GM23338 (cell line): ENCODE results near the gene SORBS1. TPM values are rescaled to one million over a fixed set of nuclear protein-coding genes. Genes with fewer than 3 reads are reported as not detected.
A peak's percentile ranks its signal among the peaks of the same experiment; 100 is the strongest.

Experiments used
- ATAC-seq: fragments of 200-7000 bp; cut with Tn5 transposase; 3 replicates; pipeline ENCODE4 v1.9.1; 2020
- DNase-seq: peaks from one replicate; pipeline ENCODE4 v3.0.0-alpha.2; 2015; ENCODE audit warnings: low spot score
- H2AFZ ChIP-seq: fragments of 200-600 bp; sonication (generic); 2 replicates; pipeline ENCODE4 v1.8.0; 2016; ENCODE audit warnings: antibody characterized with exemption, mild to moderate bottlenecking, moderate library complexity
- H3F3A ChIP-seq: fragments of 200-600 bp; sonication (generic); replicated peaks from 2 replicates; pipeline ENCODE4 v1.8.0; 2017; ENCODE audit warnings: antibody characterized with exemption, mixed run types, low read depth
- H3K27ac ChIP-seq: fragments of 200-600 bp; sonication (generic); 2 replicates; pipeline ENCODE4 v1.6.1; 2016; ENCODE audit warnings: low read depth
- H3K27me3 ChIP-seq: fragments of 200-600 bp; sonication (generic); 2 replicates; pipeline ENCODE4 v1.8.0; 2016; ENCODE audit warnings: mild to moderate bottlenecking, mixed run types, moderate library complexity; ENCODE audit not compliant: insufficient read depth
- H3K36me3 ChIP-seq: fragments of 200-600 bp; sonication (generic); 2 replicates; pipeline ENCODE4 v1.8.0; 2016; ENCODE audit warnings: mild to moderate bottlenecking; ENCODE audit not compliant: insufficient read depth
- H3K4me1 ChIP-seq: fragments of 200-600 bp; sonication (generic); 2 replicates; pipeline ENCODE4 v1.8.0; 2016; ENCODE audit warnings: mild to moderate bottlenecking, moderate library complexity; ENCODE audit not compliant: insufficient read depth
- H3K4me2 ChIP-seq: fragments of 200-600 bp; sonication (generic); 2 replicates; pipeline ENCODE4 v1.7.1; 2017; ENCODE audit warnings: mixed run types
- H3K4me3 ChIP-seq: fragments of 200-600 bp; sonication (generic); 2 replicates; pipeline ENCODE4 v1.6.1; 2016; ENCODE audit warnings: mixed run types
- H3K79me2 ChIP-seq: fragments of 200-600 bp; sonication (generic); replicated peaks from 2 replicates; pipeline ENCODE4 v1.8.0; 2017; ENCODE audit warnings: mild to moderate bottlenecking; ENCODE audit not compliant: insufficient read depth
- H3K9me2 ChIP-seq: fragments of 200-600 bp; sonication (generic); 2 replicates; pipeline ENCODE4 v1.8.0; 2017; ENCODE audit not compliant: insufficient read depth
- H4K20me1 ChIP-seq: fragments of 200-600 bp; sonication (generic); replicated peaks from 2 replicates; pipeline ENCODE4 v1.8.0; 2017; ENCODE audit warnings: mild to moderate bottlenecking; ENCODE audit not compliant: insufficient read depth
- H3K27ac Mint-ChIP-seq: 2 replicates; pipeline ENCODE4 v1.8.0; 2020; ENCODE audit warnings: inconsistent platforms, mild to moderate bottlenecking, moderate library complexity, mixed read lengths
- H3K27me3 Mint-ChIP-seq: 3 replicates; pipeline ENCODE4 v1.8.0; 2022; ENCODE audit warnings: low read depth, mild to moderate bottlenecking, moderate library complexity, mixed read lengths, inconsistent platforms; ENCODE audit not compliant: insufficient read depth, poor library complexity
- H3K36me3 Mint-ChIP-seq: 3 replicates; pipeline ENCODE4 v1.8.0; 2021; ENCODE audit warnings: low read depth, mild to moderate bottlenecking, inconsistent platforms, moderate library complexity, mixed read lengths
- H3K4me1 Mint-ChIP-seq: 3 replicates; pipeline ENCODE4 v1.8.0; 2020; ENCODE audit warnings: mild to moderate bottlenecking, inconsistent platforms, mixed read lengths
- H3K4me3 Mint-ChIP-seq: 3 replicates; pipeline ENCODE4 v1.8.0; 2021; ENCODE audit warnings: moderate library complexity, mild to moderate bottlenecking, inconsistent platforms, mixed read lengths
- H3K9me3 Mint-ChIP-seq: 3 replicates; pipeline ENCODE4 v1.8.0; 2020; ENCODE audit warnings: moderate library complexity, mild to moderate bottlenecking, inconsistent platforms, mixed read lengths
- CTCF ChIP-seq, 2 experiments: fragments of 200-600 bp in 1 of 2; sonication (generic) in 1 of 2; conservative IDR thresholded peaks; 2 replicates each; pipeline versions ENCODE4 v1.5.1 to v1.6.1; 2016 to 2017; ENCODE audit warnings: antibody characterized with exemption in 2 of 2, low read depth in 2 of 2, mild to moderate bottlenecking in 2 of 2, moderate library complexity in 1 of 2
- EZH2 ChIP-seq: fragments of 200-600 bp; sonication (generic); IDR thresholded peaks from one replicate; pipeline ENCODE4 v1.8.0; 2017; ENCODE audit warnings: antibody characterized with exemption, mild to moderate bottlenecking, low read depth; ENCODE audit not compliant: unreplicated experiment
- EZH2phosphoT487 ChIP-seq: fragments of 200-600 bp; sonication (generic); IDR thresholded peaks from one replicate; pipeline ENCODE4 v1.8.1; 2018; ENCODE audit warnings: antibody characterized with exemption; ENCODE audit not compliant: unreplicated experiment
- REST ChIP-seq: IDR thresholded peaks from one replicate; pipeline ENCODE4 v1.6.1; 2018; ENCODE audit warnings: antibody characterized with exemption; ENCODE audit not compliant: unreplicated experiment
- STAT1 ChIP-seq: IDR thresholded peaks from one replicate; pipeline ENCODE4 v1.6.1; 2016; ENCODE audit warnings: antibody characterized with exemption; ENCODE audit not compliant: unreplicated experiment
- ZNF114 ChIP-seq: fragments of 250-450 bp; sonication (Bioruptor Pico); IDR thresholded peaks from 2 replicates; pipeline ENCODE4 v1.5.0; 2020; ENCODE audit warnings: mild to moderate bottlenecking, moderate library complexity
- ZNF331 ChIP-seq: fragments of 250-450 bp; sonication (Bioruptor Pico); IDR thresholded peaks from 2 replicates; pipeline ENCODE4 v1.5.0; 2020; ENCODE audit warnings: low read depth, mild to moderate bottlenecking, moderate library complexity
- ZNF462 ChIP-seq: fragments of 250-450 bp; sonication (Bioruptor Pico); IDR thresholded peaks from 2 replicates; pipeline ENCODE4 v1.5.0; 2020; ENCODE audit warnings: mild to moderate bottlenecking, moderate library complexity
- polyA plus RNA-seq: library from polyadenylated mRNA; unstranded; fragments of >200 nt; fragmentation: Nextera tagmentation; extraction: Ambion mirVana; gene quantifications from 2 replicates; pipeline ENCODE4 v1.2.1, GENCODE V29; 2016
- total RNA-seq: library from RNA; depleted of rRNA; stranded (reverse); fragments of >200 nt; shearing (Covaris generic); gene quantifications from 2 replicates; pipeline ENCODE4 v1.2.3, GENCODE V29; 2014

The SORBS1 gene
- total and polyA plus RNA-seq, 2 experiments from 2014 or later, result 47.7 to 51.5 TPM

DNA sequence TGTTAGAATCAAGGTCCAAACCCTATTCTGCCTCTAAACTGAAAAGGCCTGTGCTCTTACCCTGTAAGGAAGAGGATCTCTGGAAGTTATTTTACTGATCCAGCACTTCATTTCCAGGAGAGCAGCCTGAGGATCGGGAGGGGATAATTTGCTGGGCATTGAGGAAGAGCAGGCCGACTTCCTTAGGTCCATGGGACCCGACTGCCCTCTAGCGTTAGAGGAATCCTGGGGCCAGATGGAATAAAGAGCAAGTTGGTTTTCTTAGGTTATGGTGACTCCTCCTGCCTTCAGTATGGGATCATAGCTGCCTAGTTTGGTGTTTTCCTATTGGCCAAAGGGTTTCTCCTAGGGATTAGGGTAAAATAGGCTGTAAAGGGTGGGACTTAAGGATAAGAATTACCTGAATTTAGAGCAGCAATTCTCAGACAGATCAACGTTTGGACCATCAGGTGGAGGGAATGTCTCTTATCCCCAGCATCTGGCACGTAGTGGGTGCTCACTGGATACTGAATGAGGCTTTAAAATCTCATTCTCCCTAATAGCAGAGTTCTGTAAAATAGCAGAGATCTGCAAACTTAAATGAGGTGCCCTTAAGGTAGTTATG lies 40.0 kb upstream of the SORBS1 start (continued):
- TF ChIP-seq ZNF462 (CRISPR knock-in tag) (no peak), CTCF (conservative IDR thresholded peaks at IDR 0.05; ENCODE audit: low read depth in 2 of 2) (peak; percentile 99), EZH2phosphoT487 (no peak), EZH2 (no peak), ZNF114 (CRISPR knock-in tag) (no peak), STAT1 (no peak)

DNA sequence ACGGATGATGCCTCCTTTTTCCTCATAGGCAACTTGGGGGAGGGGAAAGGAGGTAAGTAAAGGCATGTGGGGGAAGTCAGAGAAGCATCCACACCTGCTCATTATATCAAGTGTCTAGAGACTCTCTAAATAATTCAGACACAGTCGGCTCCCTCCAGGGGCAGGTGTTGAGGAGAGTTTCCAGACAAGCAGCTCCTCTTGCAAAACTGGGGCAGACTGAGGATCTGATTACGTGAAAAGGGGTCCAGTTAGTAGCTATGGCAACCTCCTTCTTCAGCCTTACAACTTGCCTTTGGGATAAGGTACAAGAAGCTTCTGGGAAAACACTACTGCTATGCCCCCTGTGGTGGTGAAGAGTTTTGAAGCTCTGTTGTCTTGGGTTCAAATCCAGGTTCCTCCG lies 39.0 kb upstream of the SORBS1 start:
- no peak overlapping the region for H2AFZ ChIP-seq
- H3K9me2 ChIP-seq, result no peaks in the 10 kb centered on the region
- peaks cover 12% of the 10 kb centered on the region for H3K4me1 Mint-ChIP-seq
- no peaks in the 10 kb centered on the region for H3K36me3 ChIP-seq
- H3K27me3 ChIP-seq, result no peaks in the 10 kb centered on the region
- H3K27ac ChIP-seq, result no peak overlapping the region
- DNase-seq (peak; percentile 28), ATAC-seq (no peak)
- TF ChIP-seq REST (no peak), ZNF331 (no peak)
- peaks cover 8% of the 10 kb centered on the region for H3K9me3 Mint-ChIP-seq
- H3F3A ChIP-seq, result no peaks in the 10 kb centered on the region
- H3K79me2 ChIP-seq, result no peaks in the 10 kb centered on the region
- H3K27me3 Mint-ChIP-seq, result no peaks in the 10 kb centered on the region
- H3K4me2 ChIP-seq, result no peak overlapping the region
- H3K4me3 Mint-ChIP-seq, result no peak overlapping the region
- no peak overlapping the region for H3K27ac Mint-ChIP-seq
- H3K4me1 ChIP-seq, result 0 out of 2 replicates have a peak, but pooled peaks cover 4% of the 10 kb centered on the region
- H4K20me1 ChIP-seq, result no peaks in the 10 kb centered on the region; the same call in 1 of the 2 replicates
- no peak overlapping the region for H3K4me3 ChIP-seq
- peaks cover 2% of the 10 kb centered on the region; the same call in 1 of the 3 replicates for H3K36me3 Mint-ChIP-seq
